H9 (cell line): Measurements from ENCODE around the gene NCOA1. TPM values are rescaled to one million over a fixed set of nuclear protein-coding genes. Genes with fewer than 3 reads are reported as not detected.

Experiments
- DNase-seq: peaks from one replicate; pipeline ENCODE4 v3.0.0-alpha.2; 2017
- H2AFZ ChIP-seq: one replicate; pipeline ENCODE4 v1.6.1; 2013; ENCODE audit warnings: mild to moderate bottlenecking, low read length, control low read depth, moderate library complexity
- H2AK5ac ChIP-seq: 2 replicates; pipeline ENCODE4 v1.6.1; 2013; ENCODE audit warnings: low read length, control low read depth, mixed read lengths; ENCODE audit not compliant: insufficient read length
- H2BK120ac ChIP-seq: one replicate; pipeline ENCODE4 v1.6.1; 2013; ENCODE audit warnings: low read depth, mild to moderate bottlenecking, low read length, control low read depth, inconsistent platforms; ENCODE audit not compliant: poor library complexity, severe bottlenecking
- H2BK12ac ChIP-seq: 2 replicates; pipeline ENCODE4 v1.6.1; 2013; ENCODE audit warnings: low read length, control low read depth, mixed read lengths, low read depth; ENCODE audit not compliant: insufficient read length
- H2BK15ac ChIP-seq: 2 replicates; pipeline ENCODE4 v1.6.1; 2013; ENCODE audit warnings: low read depth, low read length, control low read depth
- H2BK20ac ChIP-seq: one replicate; pipeline ENCODE4 v1.6.1; 2013; ENCODE audit warnings: low read depth, mild to moderate bottlenecking, low read length, control low read depth, inconsistent platforms; ENCODE audit not compliant: poor library complexity, severe bottlenecking
- H2BK5ac ChIP-seq: 2 replicates; pipeline ENCODE4 v1.6.1; 2013; ENCODE audit warnings: low read length, control low read depth, mixed read lengths; ENCODE audit not compliant: insufficient read length
- H3K14ac ChIP-seq: 2 replicates; pipeline ENCODE4 v1.6.1; 2013; ENCODE audit warnings: low read length, control low read depth; ENCODE audit not compliant: insufficient read depth
- H3K18ac ChIP-seq: 2 replicates; pipeline ENCODE4 v1.6.1; 2013; ENCODE audit warnings: low read depth, mild to moderate bottlenecking, mixed read lengths, low read length, control low read depth; ENCODE audit not compliant: insufficient read length
- H3K23ac ChIP-seq: 2 replicates; pipeline ENCODE4 v1.6.1; 2013; ENCODE audit warnings: low read length, control low read depth, mixed read lengths, low read depth; ENCODE audit not compliant: insufficient read length
- H3K23me2 ChIP-seq: 2 replicates; pipeline ENCODE4 v1.6.1; 2013; ENCODE audit warnings: low read depth, mild to moderate bottlenecking, mixed read lengths, low read length, control low read depth; ENCODE audit not compliant: insufficient read length, poor library complexity, severe bottlenecking
- H3K27ac ChIP-seq: 2 replicates; pipeline ENCODE4 v1.5.1; 2013; ENCODE audit warnings: low read length, control low read depth, mixed read lengths, low read depth; ENCODE audit not compliant: insufficient read length
- H3K27me3 ChIP-seq: 2 replicates; pipeline ENCODE4 v1.6.1; 2013; ENCODE audit warnings: low read length, control low read depth, inconsistent platforms; ENCODE audit not compliant: insufficient read depth
- H3K4ac ChIP-seq: 2 replicates; pipeline ENCODE4 v1.6.1; 2013; ENCODE audit warnings: low read depth, mild to moderate bottlenecking, control low read depth, inconsistent platforms, low read length, moderate library complexity
- H3K4me1 ChIP-seq: 2 replicates; pipeline ENCODE4 v1.6.1; 2013; ENCODE audit warnings: low read length, control low read depth, inconsistent platforms; ENCODE audit not compliant: insufficient read depth
- H3K4me2 ChIP-seq: 2 replicates; pipeline ENCODE4 v1.6.1; 2013; ENCODE audit warnings: low read length, control low read depth, mixed read lengths; ENCODE audit not compliant: insufficient read length, insufficient read depth
- H3K56ac ChIP-seq: 2 replicates; pipeline ENCODE4 v1.6.1; 2013; ENCODE audit warnings: low read depth, mild to moderate bottlenecking, mixed read lengths, low read length, control low read depth; ENCODE audit not compliant: insufficient read length
- H3K79me1 ChIP-seq: 2 replicates; pipeline ENCODE4 v1.6.1; 2013; ENCODE audit warnings: low read depth, mild to moderate bottlenecking, moderate library complexity, low read length, control low read depth, inconsistent platforms; ENCODE audit not compliant: insufficient read depth, poor library complexity, severe bottlenecking
- H3K79me2 ChIP-seq: 2 replicates; pipeline ENCODE4 v1.6.1; 2013; ENCODE audit warnings: low read length, control low read depth, inconsistent platforms; ENCODE audit not compliant: insufficient read depth
- H3K9ac ChIP-seq: 2 replicates; pipeline ENCODE4 v1.6.1; 2013; ENCODE audit warnings: low read length, control low read depth, mixed read lengths; ENCODE audit not compliant: insufficient read length; ENCODE audit errors: extremely low read depth
- H3K9me3 ChIP-seq: one replicate; pipeline ENCODE4 v1.6.1; 2013; ENCODE audit warnings: low read depth, low read length, inconsistent platforms; ENCODE audit not compliant: control insufficient read depth
- H3T11ph ChIP-seq: one replicate; pipeline ENCODE4 v1.6.1; 2013; ENCODE audit warnings: mild to moderate bottlenecking, low read length, control low read depth, inconsistent platforms
- H4K20me1 ChIP-seq: one replicate; pipeline ENCODE4 v1.6.1; 2013; ENCODE audit not compliant: control insufficient read depth, insufficient read length, insufficient read depth
- H4K5ac ChIP-seq: 2 replicates; pipeline ENCODE4 v1.6.1; 2013; ENCODE audit warnings: low read depth, mild to moderate bottlenecking, mixed read lengths, low read length, control low read depth; ENCODE audit not compliant: insufficient read length
- H4K8ac ChIP-seq: replicated peaks from 2 replicates; pipeline ENCODE4 v1.6.1; 2013; ENCODE audit warnings: low read length, control low read depth, mixed read lengths, low read depth; ENCODE audit not compliant: insufficient read length
- H4K91ac ChIP-seq: 2 replicates; pipeline ENCODE4 v1.6.1; 2013; ENCODE audit warnings: low read depth, mild to moderate bottlenecking, moderate library complexity, mixed read lengths, low read length, control low read depth; ENCODE audit not compliant: insufficient read length
- H3K27ac Mint-ChIP-seq, 3 experiments: 2 replicates in 2 of 3; 3 replicates in 1 of 3; pipeline ENCODE4 v1.8.0; 2020 to 2021; ENCODE audit warnings: mixed read lengths in 3 of 3, mild to moderate bottlenecking in 1 of 3, moderate library complexity in 1 of 3
- H3K27me3 Mint-ChIP-seq: 2 replicates; pipeline ENCODE4 v1.8.0; 2021; ENCODE audit warnings: low read depth, mild to moderate bottlenecking, moderate library complexity, mixed read lengths
- H3K36me3 Mint-ChIP-seq, 3 experiments: 2 replicates in 2 of 3; 3 replicates in 1 of 3; pipeline ENCODE4 v1.8.0; 2020 to 2021; ENCODE audit warnings: low read depth in 3 of 3, mixed read lengths in 3 of 3; ENCODE audit not compliant: insufficient read depth in 1 of 3
- H3K4me1 Mint-ChIP-seq, 2 experiments: 2 replicates each; pipeline ENCODE4 v1.8.0; 2020; ENCODE audit warnings: mixed read lengths in 2 of 2
- H3K4me3 Mint-ChIP-seq, 2 experiments: 2 replicates in 1 of 2; 3 replicates in 1 of 2; pipeline ENCODE4 v1.8.0; 2020 to 2021; ENCODE audit warnings: mild to moderate bottlenecking in 2 of 2, mixed read lengths in 2 of 2, moderate library complexity in 1 of 2
- H3K9me3 Mint-ChIP-seq, 2 experiments: 2 replicates in 1 of 2; 3 replicates in 1 of 2; pipeline ENCODE4 v1.8.0; 2020; ENCODE audit warnings: mild to moderate bottlenecking in 2 of 2, mixed read lengths in 2 of 2, moderate library complexity in 1 of 2
- CTCF ChIP-seq: fragments of 200-600 bp; sonication (generic); conservative IDR thresholded peaks from 3 replicates; pipeline ENCODE4 v1.8.0; 2021; ENCODE audit warnings: antibody characterized with exemption, mild to moderate bottlenecking
- WGBS: extraction: QIAGEN DNeasy Blood & Tissue Kit; methylation state at CpG from one replicate; pipeline ENCODE4 v1.1.7; 2013; ENCODE audit warnings: missing lambda C conversion rate, low lambda C conversion rate, mixed read lengths; ENCODE audit not compliant: insufficient read length; ENCODE audit errors: extremely low coverage; 5-methylcytosine and 5-hydroxymethylcytosine counted together
- total RNA-seq: library from RNA; stranded (reverse); gene quantifications from 2 replicates; pipeline ENCODE4 v1.2.1, GENCODE V29; 2021

Gene NCOA1
- total RNA-seq, 1 experiment from 2014 or later: 14.8 TPM

GRCh38 chr2:24739354-24740025, 248.4 kb downstream of the NCOA1 start:
- WGBS: no CpG with 5 or more reads among the region's 7 CpGs
- no peak overlapping the region for H2BK120ac ChIP-seq
- H3K14ac ChIP-seq: no peak overlapping the region
- no peaks in the 10 kb centered on the region for H4K20me1 ChIP-seq
- no peak overlapping the region for H3K4me2 ChIP-seq
- Mint-ChIP-seq H3K4me1 (peaks cover 0 to 3% of the 10 kb centered on the region in 2 experiments; a peak in 1 of 4 replicates), H3K36me3 (no peaks in the 10 kb centered on the region), H3K9me3 (no peaks in the 10 kb centered on the region), H3K27me3 (no peaks in the 10 kb centered on the region), H3K4me3 (no peak overlapping the region), H3K27ac (no peak overlapping the region)
- H3T11ph ChIP-seq: no peak overlapping the region
- H3K4me1 ChIP-seq: no peaks in the 10 kb centered on the region
- H3K4ac ChIP-seq: no peak overlapping the region
- no peak overlapping the region for H2BK20ac ChIP-seq
- no peaks in the 10 kb centered on the region for H3K27me3 ChIP-seq
- H4K5ac ChIP-seq: no peak overlapping the region
- no peak for TF ChIP-seq CTCF
- DNase-seq: no peak
- no peak overlapping the region for H2AK5ac ChIP-seq
- H3K18ac ChIP-seq: no peak overlapping the region
- H2BK15ac ChIP-seq: no peak overlapping the region
- no peaks in the 10 kb centered on the region for H3K79me1 ChIP-seq
- H2BK5ac ChIP-seq: no peak overlapping the region
- no peaks in the 10 kb centered on the region for H3K23me2 ChIP-seq
- H3K9ac ChIP-seq: no peak overlapping the region
- H3K79me2 ChIP-seq: no peaks in the 10 kb centered on the region
- H3K9me3 ChIP-seq: no peaks in the 10 kb centered on the region
- H4K8ac ChIP-seq: no peak overlapping the region
- no peak overlapping the region for H4K91ac ChIP-seq
- no peak overlapping the region for H3K56ac ChIP-seq
- H2BK12ac ChIP-seq: no peak overlapping the region
- no peak overlapping the region for H2AFZ ChIP-seq
- no peak overlapping the region for H3K23ac ChIP-seq
- H3K27ac ChIP-seq: no peak overlapping the region
